ENCODE data around the gene CREG2.

DNA sequence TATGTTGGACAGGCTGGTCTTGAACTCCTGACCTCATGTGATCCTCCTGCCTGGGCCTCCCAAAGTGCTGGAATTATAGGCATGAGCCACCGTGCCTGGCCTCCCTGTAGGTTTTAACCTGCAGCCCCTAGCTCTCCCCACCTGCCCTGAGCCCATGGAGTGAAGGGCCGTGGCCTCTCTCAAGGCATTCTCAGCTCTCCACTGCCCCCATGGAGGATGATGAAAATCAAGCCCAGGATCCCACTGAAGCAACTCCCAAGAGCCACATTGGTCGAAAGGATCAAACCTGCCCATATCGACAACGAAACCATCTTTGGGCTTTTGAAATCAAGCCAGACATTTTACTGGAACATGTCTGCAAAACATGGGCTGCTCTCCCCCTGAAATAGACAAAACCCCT is 22.4 kb upstream of the CREG2 start:
- TF ChIP-seq POLR2A (IDR thresholded peaks at IDR 0.05) (no peak), POLR2AphosphoS5 (IDR thresholded peaks at IDR 0.05) (no peak)
- TF ChIP-seq, protein P1, sequence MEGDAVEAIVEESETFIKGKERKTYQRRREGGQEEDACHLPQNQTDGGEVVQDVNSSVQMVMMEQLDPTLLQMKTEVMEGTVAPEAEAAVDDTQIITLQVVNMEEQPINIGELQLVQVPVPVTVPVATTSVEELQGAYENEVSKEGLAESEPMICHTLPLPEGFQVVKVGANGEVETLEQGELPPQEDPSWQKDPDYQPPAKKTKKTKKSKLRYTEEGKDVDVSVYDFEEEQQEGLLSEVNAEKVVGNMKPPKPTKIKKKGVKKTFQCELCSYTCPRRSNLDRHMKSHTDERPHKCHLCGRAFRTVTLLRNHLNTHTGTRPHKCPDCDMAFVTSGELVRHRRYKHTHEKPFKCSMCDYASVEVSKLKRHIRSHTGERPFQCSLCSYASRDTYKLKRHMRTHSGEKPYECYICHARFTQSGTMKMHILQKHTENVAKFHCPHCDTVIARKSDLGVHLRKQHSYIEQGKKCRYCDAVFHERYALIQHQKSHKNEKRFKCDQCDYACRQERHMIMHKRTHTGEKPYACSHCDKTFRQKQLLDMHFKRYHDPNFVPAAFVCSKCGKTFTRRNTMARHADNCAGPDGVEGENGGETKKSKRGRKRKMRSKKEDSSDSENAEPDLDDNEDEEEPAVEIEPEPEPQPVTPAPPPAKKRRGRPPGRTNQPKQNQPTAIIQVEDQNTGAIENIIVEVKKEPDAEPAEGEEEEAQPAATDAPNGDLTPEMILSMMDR (IDR thresholded peaks at IDR 0.05 in 8 of 11, conservative IDR thresholded peaks at IDR 0.05 in 3 of 11): no peak

Measured in spleen (tissue), 7 donors.